Stimulated activated CD8-positive, alpha-beta memory T cell treated with anti-CD3 and anti-CD28 coated beads, Interleukin-12 subunit alpha, Interleukin-12 subunit beta, amount 100 ng/mL, for 24 hours (primary cell): ENCODE measurements around the gene LTA.

Experiments
- DNase-seq: peaks from one replicate; pipeline ENCODE4 v3.0.0-alpha.2; 2020; ENCODE audit errors: extremely low read depth

The LTA gene

DNA sequence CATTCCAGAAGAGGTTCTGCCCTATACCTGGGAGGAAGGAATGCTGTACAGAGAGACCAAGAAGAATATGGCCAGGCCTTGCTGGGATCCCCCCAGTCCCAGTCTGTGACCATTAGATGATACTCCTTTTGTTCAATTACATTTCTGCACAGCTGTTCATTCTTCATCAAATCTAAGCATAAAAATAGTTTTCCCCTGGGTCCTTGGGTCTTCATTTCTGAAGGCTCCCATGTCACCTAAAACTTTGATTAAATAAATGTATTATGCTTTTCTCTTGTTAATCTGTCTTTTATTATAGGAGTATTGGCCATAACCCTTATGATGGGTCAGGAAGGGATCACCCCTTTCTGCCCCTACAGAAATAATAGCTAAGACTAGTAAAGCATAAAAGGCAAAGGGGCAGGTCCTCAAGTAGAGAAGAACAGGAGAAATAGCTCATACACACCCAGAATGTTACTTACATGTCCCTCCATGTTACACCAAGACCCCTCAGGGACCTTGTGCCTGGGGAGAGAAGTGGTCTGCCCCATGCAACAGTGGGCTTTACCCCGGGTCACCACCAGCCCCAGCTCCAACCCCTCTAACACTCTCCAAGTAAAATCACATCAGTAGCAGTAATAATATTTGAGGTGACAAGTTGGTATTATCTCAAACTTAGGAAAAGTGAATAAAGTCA lies 2.1 kb upstream of the LTA start:
- no peak for DNase-seq

DNA sequence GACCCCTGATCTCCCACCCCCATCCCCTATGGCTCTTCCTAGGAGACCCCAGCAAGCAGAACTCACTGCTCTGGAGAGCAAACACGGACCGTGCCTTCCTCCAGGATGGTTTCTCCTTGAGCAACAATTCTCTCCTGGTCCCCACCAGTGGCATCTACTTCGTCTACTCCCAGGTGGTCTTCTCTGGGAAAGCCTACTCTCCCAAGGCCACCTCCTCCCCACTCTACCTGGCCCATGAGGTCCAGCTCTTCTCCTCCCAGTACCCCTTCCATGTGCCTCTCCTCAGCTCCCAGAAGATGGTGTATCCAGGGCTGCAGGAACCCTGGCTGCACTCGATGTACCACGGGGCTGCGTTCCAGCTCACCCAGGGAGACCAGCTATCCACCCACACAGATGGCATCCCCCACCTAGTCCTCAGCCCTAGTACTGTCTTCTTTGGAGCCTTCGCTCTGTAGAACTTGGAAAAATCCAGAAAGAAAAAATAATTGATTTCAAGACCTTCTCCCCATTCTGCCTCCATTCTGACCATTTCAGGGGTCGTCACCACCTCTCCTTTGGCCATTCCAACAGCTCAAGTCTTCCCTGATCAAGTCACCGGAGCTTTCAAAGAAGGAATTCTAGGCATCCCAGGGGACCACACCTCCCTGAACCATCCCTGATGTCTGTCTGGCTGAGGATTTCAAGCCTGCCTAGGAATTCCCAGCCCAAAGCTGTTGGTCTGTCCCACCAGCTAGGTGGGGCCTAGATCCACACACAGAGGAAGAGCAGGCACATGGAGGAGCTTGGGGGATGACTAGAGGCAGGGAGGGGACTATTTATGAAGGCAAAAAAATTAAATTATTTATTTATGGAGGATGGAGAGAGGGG lies 1.4 kb downstream of the LTA start:
- no peak for DNase-seq

DNA sequence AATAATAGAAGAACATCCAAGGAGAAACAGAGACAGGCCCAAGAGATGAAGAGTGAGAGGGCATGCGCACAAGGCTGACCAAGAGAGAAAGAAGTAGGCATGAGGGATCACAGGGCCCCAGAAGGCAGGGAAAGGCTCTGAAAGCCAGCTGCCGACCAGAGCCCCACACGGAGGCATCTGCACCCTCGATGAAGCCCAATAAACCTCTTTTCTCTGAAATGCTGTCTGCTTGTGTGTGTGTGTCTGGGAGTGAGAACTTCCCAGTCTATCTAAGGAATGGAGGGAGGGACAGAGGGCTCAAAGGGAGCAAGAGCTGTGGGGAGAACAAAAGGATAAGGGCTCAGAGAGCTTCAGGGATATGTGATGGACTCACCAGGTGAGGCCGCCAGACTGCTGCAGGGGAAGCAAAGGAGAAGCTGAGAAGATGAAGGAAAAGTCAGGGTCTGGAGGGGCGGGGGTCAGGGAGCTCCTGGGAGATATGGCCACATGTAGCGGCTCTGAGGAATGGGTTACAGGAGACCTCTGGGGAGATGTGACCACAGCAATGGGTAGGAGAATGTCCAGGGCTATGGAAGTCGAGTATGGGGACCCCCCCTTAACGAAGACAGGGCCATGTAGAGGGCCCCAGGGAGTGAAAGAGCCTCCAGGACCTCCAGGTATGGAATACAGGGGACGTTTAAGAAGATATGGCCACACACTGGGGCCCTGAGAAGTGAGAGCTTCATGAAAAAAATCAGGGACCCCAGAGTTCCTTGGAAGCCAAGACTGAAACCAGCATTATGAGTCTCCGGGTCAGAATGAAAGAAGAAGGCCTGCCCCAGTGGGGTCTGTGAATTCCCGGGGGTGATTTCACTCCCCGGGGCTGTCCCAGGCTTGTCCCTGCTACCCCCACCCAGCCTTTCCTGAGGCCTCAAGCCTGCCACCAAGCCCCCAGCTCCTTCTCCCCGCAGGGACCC lies 2.3 kb downstream of the LTA start:
- DNase-seq: no peak

DNA sequence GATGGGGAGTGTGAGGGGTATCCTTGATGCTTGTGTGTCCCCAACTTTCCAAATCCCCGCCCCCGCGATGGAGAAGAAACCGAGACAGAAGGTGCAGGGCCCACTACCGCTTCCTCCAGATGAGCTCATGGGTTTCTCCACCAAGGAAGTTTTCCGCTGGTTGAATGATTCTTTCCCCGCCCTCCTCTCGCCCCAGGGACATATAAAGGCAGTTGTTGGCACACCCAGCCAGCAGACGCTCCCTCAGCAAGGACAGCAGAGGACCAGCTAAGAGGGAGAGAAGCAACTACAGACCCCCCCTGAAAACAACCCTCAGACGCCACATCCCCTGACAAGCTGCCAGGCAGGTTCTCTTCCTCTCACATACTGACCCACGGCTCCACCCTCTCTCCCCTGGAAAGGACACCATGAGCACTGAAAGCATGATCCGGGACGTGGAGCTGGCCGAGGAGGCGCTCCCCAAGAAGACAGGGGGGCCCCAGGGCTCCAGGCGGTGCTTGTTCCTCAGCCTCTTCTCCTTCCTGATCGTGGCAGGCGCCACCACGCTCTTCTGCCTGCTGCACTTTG lies 3.3 kb downstream of the LTA start, which contains the start of gene TNF:
Gene TNF (plus strand): TSS at position 231 of the 567 bp plus-strand sequence. CDS start 177 bp downstream, at position 408.
- peak; percentile 55 for DNase-seq

DNA sequence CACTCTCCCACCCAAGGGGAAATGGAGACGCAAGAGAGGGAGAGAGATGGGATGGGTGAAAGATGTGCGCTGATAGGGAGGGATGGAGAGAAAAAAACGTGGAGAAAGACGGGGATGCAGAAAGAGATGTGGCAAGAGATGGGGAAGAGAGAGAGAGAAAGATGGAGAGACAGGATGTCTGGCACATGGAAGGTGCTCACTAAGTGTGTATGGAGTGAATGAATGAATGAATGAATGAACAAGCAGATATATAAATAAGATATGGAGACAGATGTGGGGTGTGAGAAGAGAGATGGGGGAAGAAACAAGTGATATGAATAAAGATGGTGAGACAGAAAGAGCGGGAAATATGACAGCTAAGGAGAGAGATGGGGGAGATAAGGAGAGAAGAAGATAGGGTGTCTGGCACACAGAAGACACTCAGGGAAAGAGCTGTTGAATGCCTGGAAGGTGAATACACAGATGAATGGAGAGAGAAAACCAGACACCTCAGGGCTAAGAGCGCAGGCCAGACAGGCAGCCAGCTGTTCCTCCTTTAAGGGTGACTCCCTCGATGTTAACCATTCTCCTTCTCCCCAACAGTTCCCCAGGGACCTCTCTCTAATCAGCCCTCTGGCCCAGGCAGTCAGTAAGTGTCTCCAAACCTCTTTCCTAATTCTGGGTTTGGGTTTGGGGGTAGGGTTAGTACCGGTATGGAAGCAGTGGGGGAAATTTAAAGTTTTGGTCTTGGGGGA lies 4.0 kb downstream of the LTA start:
- DNase-seq: no peak

DNA sequence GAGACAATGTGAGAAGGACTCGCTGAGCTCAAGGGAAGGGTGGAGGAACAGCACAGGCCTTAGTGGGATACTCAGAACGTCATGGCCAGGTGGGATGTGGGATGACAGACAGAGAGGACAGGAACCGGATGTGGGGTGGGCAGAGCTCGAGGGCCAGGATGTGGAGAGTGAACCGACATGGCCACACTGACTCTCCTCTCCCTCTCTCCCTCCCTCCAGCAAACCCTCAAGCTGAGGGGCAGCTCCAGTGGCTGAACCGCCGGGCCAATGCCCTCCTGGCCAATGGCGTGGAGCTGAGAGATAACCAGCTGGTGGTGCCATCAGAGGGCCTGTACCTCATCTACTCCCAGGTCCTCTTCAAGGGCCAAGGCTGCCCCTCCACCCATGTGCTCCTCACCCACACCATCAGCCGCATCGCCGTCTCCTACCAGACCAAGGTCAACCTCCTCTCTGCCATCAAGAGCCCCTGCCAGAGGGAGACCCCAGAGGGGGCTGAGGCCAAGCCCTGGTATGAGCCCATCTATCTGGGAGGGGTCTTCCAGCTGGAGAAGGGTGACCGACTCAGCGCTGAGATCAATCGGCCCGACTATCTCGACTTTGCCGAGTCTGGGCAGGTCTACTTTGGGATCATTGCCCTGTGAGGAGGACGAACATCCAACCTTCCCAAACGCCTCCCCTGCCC lies 4.9 kb downstream of the LTA start:
- DNase-seq: no peak

DNA sequence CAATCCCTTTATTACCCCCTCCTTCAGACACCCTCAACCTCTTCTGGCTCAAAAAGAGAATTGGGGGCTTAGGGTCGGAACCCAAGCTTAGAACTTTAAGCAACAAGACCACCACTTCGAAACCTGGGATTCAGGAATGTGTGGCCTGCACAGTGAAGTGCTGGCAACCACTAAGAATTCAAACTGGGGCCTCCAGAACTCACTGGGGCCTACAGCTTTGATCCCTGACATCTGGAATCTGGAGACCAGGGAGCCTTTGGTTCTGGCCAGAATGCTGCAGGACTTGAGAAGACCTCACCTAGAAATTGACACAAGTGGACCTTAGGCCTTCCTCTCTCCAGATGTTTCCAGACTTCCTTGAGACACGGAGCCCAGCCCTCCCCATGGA lies 5.5 kb downstream of the LTA start:
- DNase-seq: no peak

DNA sequence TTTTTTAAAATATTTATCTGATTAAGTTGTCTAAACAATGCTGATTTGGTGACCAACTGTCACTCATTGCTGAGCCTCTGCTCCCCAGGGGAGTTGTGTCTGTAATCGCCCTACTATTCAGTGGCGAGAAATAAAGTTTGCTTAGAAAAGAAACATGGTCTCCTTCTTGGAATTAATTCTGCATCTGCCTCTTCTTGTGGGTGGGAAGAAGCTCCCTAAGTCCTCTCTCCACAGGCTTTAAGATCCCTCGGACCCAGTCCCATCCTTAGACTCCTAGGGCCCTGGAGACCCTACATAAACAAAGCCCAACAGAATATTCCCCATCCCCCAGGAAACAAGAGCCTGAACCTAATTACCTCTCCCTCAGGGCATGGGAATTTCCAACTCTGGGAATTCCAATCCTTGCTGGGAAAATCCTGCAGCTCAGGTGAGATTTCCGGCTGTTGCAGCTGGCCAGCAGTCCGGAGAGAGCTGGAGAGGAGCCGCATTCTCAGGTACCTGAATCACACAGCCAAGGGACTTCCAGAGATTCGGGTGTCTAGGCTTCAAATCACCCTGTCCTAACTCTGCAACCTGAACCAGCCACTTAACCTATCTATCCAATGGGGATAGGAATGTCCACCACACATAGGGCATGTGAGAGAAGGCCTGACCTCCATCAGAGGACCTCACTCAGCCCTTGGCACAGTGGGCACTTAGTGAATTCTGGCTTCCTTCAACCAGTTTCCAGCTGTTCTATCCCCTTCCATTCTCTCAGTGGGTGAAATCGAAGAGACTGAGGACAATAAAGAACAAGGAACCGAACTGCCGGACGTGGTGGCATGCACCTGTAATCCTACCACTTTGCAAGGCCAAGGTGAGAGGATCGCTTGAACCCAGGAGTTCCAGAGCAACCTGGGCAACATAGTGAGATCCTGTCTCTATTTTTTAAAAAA lies 6.4 kb downstream of the LTA start:
- DNase-seq: no peak

DNA sequence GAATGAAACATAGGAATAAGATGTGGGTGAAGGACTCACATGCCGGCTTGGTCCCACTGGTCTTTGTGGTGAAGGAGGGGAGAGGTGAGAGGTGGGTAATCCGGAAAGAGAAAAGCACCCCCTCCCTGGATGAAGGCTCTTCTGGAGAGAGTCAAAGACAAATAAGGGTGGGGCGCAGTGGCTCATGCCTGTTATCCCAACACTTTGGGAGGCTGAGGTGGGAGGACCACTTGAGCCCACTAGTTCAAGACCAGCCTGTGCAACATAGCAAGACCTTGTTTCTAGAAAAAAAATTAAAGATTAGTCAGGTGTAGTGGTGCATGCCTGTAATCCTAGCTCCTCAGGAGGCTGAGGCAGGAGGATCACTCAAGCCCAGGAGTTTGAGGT lies 7.0 kb downstream of the LTA start:
- no peak for DNase-seq

DNA sequence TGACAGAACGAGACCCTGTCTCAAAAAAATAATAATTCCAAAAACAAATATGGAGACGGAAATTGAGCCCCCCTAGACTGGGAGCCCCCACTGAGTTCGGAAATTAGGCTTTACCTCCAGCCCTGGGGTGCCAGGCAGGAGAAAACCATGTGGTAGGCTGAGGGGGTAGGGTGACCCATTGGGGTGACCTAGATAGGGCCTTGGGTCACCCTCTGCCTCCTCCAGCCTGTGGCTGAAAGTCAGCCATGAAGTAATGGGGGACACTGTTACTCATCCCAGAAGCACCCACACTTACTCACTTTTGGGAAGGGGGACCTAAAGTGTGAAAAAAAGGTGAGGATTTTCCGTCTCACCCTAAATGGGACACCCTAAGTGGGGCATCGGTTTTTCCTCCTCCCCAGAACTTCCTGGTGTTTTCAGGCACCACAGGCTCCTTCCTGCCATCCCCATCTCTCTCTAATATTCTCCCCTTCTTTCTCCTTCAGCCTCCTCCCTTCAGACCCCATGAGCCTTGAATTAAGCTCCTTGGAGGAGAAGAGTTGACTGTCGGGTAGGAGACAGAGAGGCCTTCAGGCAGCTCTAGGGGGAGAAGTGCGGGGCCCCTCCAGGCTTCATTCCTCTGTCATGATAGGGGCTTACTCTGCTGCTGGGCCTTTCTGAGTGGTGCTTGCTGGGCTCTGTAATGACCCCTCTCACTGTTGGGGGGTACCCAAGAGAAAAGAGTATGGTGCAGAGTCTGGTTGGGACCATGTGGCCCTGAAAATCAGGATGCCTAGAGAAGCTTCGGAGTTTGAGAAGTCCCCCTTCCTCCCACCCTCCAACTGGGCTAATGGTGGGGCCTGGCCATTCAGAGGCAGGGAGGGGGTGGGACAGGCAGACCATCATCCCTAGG lies 7.7 kb downstream of the LTA start:
- no peak for DNase-seq

DNA sequence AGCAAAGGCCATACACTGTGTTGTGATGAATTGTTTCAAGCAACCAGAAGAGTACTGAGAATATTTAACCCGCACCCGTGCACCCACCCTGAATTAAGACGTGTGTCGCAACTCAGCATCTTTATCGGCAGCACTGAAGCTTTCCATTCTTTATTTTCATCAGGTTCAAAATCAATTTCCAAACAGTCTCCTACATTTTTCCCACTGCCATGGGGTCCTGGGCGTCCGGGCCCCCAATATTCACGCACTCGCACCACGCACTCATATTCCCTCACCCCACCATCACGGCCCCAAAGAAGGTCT lies 8.3 kb downstream of the LTA start:
- DNase-seq: no peak

DNA sequence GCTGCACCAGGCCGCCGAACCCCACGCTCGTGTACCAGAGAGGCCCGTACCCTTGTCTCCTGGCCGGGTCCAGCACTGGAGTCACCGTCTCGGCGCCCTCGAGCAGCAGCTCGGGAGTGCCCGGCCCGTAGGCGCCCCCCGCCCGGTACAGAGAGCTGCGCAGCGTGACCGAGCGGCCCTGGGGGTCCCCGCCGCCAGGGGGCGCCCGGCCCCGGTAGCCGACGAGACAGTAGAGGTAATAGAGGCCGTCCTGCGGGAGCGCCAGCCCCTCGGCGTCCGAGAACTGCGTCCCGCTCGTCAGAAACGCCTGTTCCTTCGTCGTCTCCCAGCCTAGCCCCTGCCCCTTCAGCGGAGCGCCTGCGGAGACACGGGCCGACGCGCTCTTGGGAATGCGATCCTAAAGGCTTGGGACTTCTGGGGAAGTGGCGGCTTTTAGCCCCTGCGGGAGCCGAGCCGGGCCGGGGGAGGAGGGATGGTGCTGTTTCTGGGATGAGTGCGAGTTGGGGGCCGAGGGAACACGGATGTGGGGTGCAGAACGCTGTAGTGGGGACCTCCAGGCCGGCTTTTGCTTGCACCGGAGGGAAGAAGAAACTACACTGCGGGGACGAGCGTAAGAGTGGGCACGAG lies 8.8 kb downstream of the LTA start:
- peak; percentile 73 for DNase-seq

DNA sequence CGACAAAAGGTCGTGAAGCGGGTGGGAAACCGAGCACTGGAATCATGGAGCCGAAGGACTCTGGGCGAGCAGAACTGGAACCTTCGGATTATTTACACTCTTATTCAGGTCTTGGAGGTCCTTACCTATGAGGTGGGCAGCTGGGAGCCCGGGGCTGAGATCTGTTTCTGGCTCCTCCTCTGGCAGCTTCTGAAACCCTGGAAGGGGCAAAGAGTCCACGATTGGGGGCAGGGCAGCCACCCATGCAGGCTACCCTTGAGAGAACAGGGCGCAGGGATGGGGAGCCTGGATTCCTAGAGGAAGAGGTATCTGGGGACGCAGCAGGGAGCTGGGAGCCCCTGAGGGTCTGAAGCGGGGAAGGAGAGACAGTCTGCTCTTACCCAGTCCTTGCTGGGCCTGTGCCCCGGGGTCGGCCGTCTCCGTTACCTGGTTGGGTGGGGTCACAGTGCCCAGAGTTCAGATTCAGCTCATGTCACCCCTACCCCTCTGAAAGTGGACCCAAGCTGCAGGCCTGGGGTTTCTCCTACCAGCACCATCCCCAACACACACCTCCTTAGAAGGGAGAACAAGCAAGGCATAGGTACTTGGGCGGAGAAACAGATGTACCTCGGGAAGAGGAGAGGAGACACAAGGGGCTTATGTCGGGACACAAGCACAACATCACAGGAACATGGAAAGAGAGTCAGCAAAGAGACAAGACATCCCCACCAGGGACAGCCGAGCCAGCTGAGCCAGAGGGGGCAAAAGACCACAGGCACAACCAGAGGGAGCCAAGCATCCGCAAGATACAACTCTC lies 9.5 kb downstream of the LTA start:
- no peak for DNase-seq

DNA sequence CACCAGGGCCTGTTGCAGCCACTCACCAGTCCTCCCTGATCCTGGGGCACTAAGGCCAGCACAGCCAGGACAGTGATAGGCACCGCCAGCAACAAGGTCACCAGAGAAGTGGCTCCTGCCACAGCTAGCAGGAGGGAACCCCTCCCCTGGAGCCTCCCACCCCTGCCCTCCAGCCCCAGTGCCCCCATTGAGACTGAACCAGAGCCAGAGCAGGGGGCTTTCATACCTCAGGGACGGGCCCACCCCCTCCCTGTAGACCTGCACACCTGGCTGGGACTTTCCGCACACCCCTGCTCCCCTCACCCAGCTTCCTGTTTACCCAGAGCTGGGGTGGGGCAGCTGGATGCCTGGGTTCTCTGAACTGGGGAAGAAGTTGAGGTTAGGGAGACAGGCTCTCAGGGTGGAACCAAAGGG lies 10.1 kb downstream of the LTA start, which contains the start of gene LTB:
Gene LTB (minus strand): TSS at position 195 of the 414 bp plus-strand sequence. CDS start 7 bp downstream, at position 188.
- no peak for DNase-seq

DNA sequence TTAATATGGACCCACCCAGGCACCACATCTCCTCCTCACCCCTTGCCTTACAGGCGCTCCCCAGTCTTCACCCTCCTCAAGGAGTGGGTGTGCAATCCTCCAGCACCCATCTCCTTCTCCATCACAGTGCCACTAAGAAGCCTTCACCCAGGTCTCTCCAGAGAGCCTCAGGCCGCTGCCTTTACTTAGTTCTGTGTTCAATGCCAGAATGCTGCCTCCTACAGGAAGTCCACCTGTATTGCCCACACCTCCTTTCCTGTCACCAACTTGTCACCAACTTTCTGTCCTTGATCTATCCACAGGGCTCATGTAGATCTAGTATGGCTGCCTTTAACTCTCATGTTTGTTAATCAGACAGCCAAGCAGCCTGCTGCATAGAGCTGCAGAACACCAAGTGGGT lies 13.4 kb downstream of the LTA start:
- DNase-seq: no peak

DNA sequence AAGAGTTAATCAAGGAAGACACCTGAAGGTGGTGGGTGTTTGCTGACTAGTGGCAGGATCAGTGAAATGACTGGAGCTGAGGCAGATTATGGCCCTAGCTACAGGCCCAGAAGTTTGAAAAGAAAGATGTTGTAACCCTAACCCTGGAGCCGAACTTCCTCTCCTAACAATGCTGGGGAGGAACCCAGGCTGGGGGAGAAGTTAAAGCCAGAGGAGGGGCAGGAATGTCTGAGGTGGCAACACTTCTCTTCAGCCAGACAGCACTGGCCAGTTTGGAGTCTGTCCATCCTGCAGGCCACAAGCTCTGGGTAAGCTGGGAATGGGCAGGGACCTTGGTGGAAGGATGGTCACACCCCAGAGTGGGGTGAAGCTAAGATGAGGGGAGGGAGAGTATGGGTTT lies 13.9 kb downstream of the LTA start, which contains the start of gene LST1:
Gene LST1 (plus strand): TSS at position 270 of the 400 bp plus-strand sequence. CDS start 1,023 bp downstream, outside the sequence.
- DNase-seq: no peak
